Right lobe of liver (tissue), 6 donors: Measurements from ENCODE around the gene CAMK2B. TPM values are rescaled to one million over a fixed set of nuclear protein-coding genes. Genes with fewer than 3 reads are reported as not detected.
A peak's percentile ranks its signal among the peaks of the same experiment; 100 is the strongest.

Source experiments
- ATAC-seq, 4 donors: fragments of 200-7000 bp; cut with Tn5 transposase; one replicate each; pipeline ENCODE4 v1.9.1; 2020; ENCODE audit warnings: mild to moderate bottlenecking in 4 of 4, moderate library complexity in 4 of 4
- DNase-seq, 3 donors: peaks; one replicate each; pipeline ENCODE4 v3.0.0-alpha.2; 2020
- H3K27ac ChIP-seq, 3 donors: fragments of 200-600 bp; one replicate each; pipeline ENCODE4 v1.8.0; 2022
- H3K27me3 ChIP-seq, 2 donors: fragments of 200-600 bp; one replicate each; pipeline ENCODE4 v1.8.0; 2022
- H3K36me3 ChIP-seq, 4 donors: fragments of 200-600 bp; sonication (generic) in 1 of 4; one replicate each; pipeline versions ENCODE4 v1.5.1 to v1.8.0; 2017 to 2022; ENCODE audit warnings: control low read depth in 1 of 4
- H3K4me1 ChIP-seq, 4 donors: fragments of 200-600 bp; sonication (generic) in 1 of 4; one replicate each; pipeline versions ENCODE4 v1.5.1 to v1.8.0; 2017 to 2022; ENCODE audit warnings: control low read depth in 1 of 4
- H3K4me3 ChIP-seq, 3 donors: fragments of 200-600 bp; one replicate each; pipeline ENCODE4 v1.8.0; 2022
- H3K9me3 ChIP-seq, 4 donors: fragments of 200-600 bp; sonication (generic) in 1 of 4; one replicate each; pipeline versions ENCODE4 v1.5.1 to v1.8.0; 2017 to 2022; ENCODE audit warnings: control low read depth in 1 of 4
- CTCF ChIP-seq, 4 donors: fragments of 200-600 bp in 3 of 4; fragments of 450-650 bp in 1 of 4; IDR thresholded peaks; one replicate each; pipeline versions ENCODE4 v1.5.1 to v1.8.0; 2016 to 2022; ENCODE audit warnings: antibody characterized with exemption in 4 of 4, mild to moderate bottlenecking in 2 of 4
- POLR2A ChIP-seq: fragments of 450-650 bp; IDR thresholded peaks from one replicate; pipeline ENCODE4 v1.6.1; 2017; ENCODE audit warnings: antibody characterized with exemption, mild to moderate bottlenecking
- WGBS: methylation state at CpG from one replicate; pipeline ENCODE4 v1.1.6; 2018; ENCODE audit warnings: low coverage, low lambda C conversion rate; ENCODE audit not compliant: insufficient coverage; ENCODE audit errors: missing lambda C conversion rate; 5-methylcytosine and 5-hydroxymethylcytosine counted together
- intact Hi-C, 2 donors: fragments of 100-400 bp; cut with DNase I; formaldehyde crosslinking; loops; one replicate each; pipeline versions ENCODE4 v1.11.2 to v1.14.1; 2022
- total RNA-seq, 6 experiments: library from RNA; depleted of rRNA in 2 of 6; stranded (reverse); fragments of >200 nt in 2 of 6; fragmentation: NEBNext Ultra II Directional in 3 of 6; extraction: Animal tissue kit (Norgen Biotek cat#: 25700) in 3 of 6; gene quantifications; one replicate each; pipeline versions ENCODE4 v1.1.0 to v1.2.4, GENCODE V29; 2016 to 2023
- donor health status: DM: no; HTN: yes; CAD: no.
- donor health status: DM: no; HTN: no; CAD: no.
- donor health status: DM: no; HTN: no; CAD: no.
- donor health status: DM: no; HTN: yes; CAD: no.
- donor health status: DM: no; HTN: yes; CAD: no.

CAMK2B gene
- total RNA-seq, 6 experiments from 2014 or later: 2.1 to 5.1 (median 3.3) TPM

GRCh38 chr7:44185729-44186128 lies 139.7 kb downstream of the CAMK2B start:
- no CpG with 5 or more reads among the region's 5 CpGs for WGBS
- Histone ChIP-seq H3K9me3 (peaks cover 0 to 4% (median 0%) of the 10 kb centered on the region in 4 donors), H3K27me3 (no peaks in the 10 kb centered on the region), H3K4me1 (no peaks in the 10 kb centered on the region), H3K36me3 (no peaks in the 10 kb centered on the region), H3K27ac (no peak overlapping the region), H3K4me3 (no peak overlapping the region)
- DNase-seq (no peak), ATAC-seq (no peak)
- no peak for TF ChIP-seq CTCF (IDR thresholded peaks at IDR 0.05)
- no peak for TF ChIP-seq POLR2A
- intact Hi-C loops: no loop called here

GRCh38 chr7:44184873-44185446 lies 140.4 kb downstream of the CAMK2B start:
- no peak for TF ChIP-seq CTCF (IDR thresholded peaks at IDR 0.05)
- TF ChIP-seq POLR2A: no peak
- no peak for ATAC-seq
- no peaks in the 10 kb centered on the region for H3K36me3 ChIP-seq
- DNase-seq: no peak
- peaks cover 0 to 4% (median 0%) of the 10 kb centered on the region in 4 donors for H3K9me3 ChIP-seq
- intact Hi-C loops: no loop called here
- no peak overlapping the region for H3K27ac ChIP-seq
- no peak overlapping the region for H3K4me3 ChIP-seq
- WGBS: 80% methylated on average over 1 of the region's 2 CpGs
- H3K27me3 ChIP-seq: no peaks in the 10 kb centered on the region
- H3K4me1 ChIP-seq: no peaks in the 10 kb centered on the region

GRCh38 chr7:44184206-44184872 lies 141.1 kb downstream of the CAMK2B start:
- TF ChIP-seq POLR2A (no peak), CTCF (IDR thresholded peaks at IDR 0.05) (no peak)
- DNase-seq (no peak), ATAC-seq (peak in 1 of 4 donors; percentile 47)
- no peaks in the 10 kb centered on the region for H3K36me3 ChIP-seq
- 76% methylated on average over 12 of the region's 16 CpGs for WGBS
- intact Hi-C loops: no loop called here
- H3K4me1 ChIP-seq: no peaks in the 10 kb centered on the region
- no peaks in the 10 kb centered on the region for H3K27me3 ChIP-seq
- H3K27ac ChIP-seq: no peak overlapping the region
- no peak overlapping the region for H3K4me3 ChIP-seq
- peaks cover 0 to 4% (median 0%) of the 10 kb centered on the region in 4 donors for H3K9me3 ChIP-seq

GRCh38 chr7:44183386-44183785 lies 142.0 kb downstream of the CAMK2B start:
- intact Hi-C loops: no loop called here
- TF ChIP-seq POLR2A (no peak), CTCF (IDR thresholded peaks at IDR 0.05) (no peak)
- no peak for DNase-seq
- no peaks in the 10 kb centered on the region for H3K36me3 ChIP-seq
- H3K27me3 ChIP-seq: no peaks in the 10 kb centered on the region
- WGBS: 50% methylated on average over 2 of the region's 2 CpGs
- no peak for ATAC-seq
- no peak overlapping the region for H3K4me3 ChIP-seq
- H3K9me3 ChIP-seq: peaks cover 0 to 4% (median 0%) of the 10 kb centered on the region in 4 donors
- H3K4me1 ChIP-seq: no peaks in the 10 kb centered on the region
- no peak overlapping the region for H3K27ac ChIP-seq
